Esophagus muscularis mucosa (tissue), 2 donors: ENCODE results near the gene AJUBA.

ENCODE experiments used
- EP300 ChIP-seq: sonication (generic); formaldehyde crosslinking; IDR thresholded peaks from one replicate; pipeline ENCODE4 v1.6.1; 2017; ENCODE audit warnings: antibody characterized with exemption
- POLR2A ChIP-seq: fragments of 450-650 bp; IDR thresholded peaks from one replicate; pipeline ENCODE4 v1.6.1; 2017; ENCODE audit warnings: antibody characterized with exemption, moderate library complexity, mild to moderate bottlenecking, low read depth

- TF ChIP-seq POLR2A (no peak), EP300 (no peak)
These were observed 26.4 kb downstream of the AJUBA start for GRCh38 chr14:22955702-22956569.
